Nephron progenitor cell (in vitro differentiated cells): ENCODE results near the gene ZNF367.

Experiments
- DNase-seq: peaks from one replicate; pipeline ENCODE4 v3.0.0; 2021
- H3K27ac Mint-ChIP-seq: 2 replicates; pipeline ENCODE4 v1.8.0; 2021; ENCODE audit warnings: mild to moderate bottlenecking, moderate library complexity, mixed read lengths
- H3K27me3 Mint-ChIP-seq: 2 replicates; pipeline ENCODE4 v1.8.0; 2021; ENCODE audit warnings: mild to moderate bottlenecking, low read depth, mixed read lengths; ENCODE audit not compliant: poor library complexity
- H3K36me3 Mint-ChIP-seq: 2 replicates; pipeline ENCODE4 v1.8.0; 2021; ENCODE audit warnings: low read depth, mixed read lengths
- H3K4me1 Mint-ChIP-seq: 2 replicates; pipeline ENCODE4 v1.8.0; 2021; ENCODE audit warnings: mixed read lengths
- H3K4me3 Mint-ChIP-seq: 2 replicates; pipeline ENCODE4 v1.8.0; 2021; ENCODE audit warnings: mild to moderate bottlenecking, moderate library complexity, mixed read lengths
- H3K9me3 Mint-ChIP-seq: 2 replicates; pipeline ENCODE4 v1.8.0; 2021; ENCODE audit warnings: mild to moderate bottlenecking, moderate library complexity, mixed read lengths
- CTCF ChIP-seq: fragments of 200-600 bp; sonication (generic); IDR thresholded peaks from 2 replicates; pipeline ENCODE4 v1.5.0; 2021; ENCODE audit warnings: antibody characterized with exemption

The ZNF367 gene

DNA sequence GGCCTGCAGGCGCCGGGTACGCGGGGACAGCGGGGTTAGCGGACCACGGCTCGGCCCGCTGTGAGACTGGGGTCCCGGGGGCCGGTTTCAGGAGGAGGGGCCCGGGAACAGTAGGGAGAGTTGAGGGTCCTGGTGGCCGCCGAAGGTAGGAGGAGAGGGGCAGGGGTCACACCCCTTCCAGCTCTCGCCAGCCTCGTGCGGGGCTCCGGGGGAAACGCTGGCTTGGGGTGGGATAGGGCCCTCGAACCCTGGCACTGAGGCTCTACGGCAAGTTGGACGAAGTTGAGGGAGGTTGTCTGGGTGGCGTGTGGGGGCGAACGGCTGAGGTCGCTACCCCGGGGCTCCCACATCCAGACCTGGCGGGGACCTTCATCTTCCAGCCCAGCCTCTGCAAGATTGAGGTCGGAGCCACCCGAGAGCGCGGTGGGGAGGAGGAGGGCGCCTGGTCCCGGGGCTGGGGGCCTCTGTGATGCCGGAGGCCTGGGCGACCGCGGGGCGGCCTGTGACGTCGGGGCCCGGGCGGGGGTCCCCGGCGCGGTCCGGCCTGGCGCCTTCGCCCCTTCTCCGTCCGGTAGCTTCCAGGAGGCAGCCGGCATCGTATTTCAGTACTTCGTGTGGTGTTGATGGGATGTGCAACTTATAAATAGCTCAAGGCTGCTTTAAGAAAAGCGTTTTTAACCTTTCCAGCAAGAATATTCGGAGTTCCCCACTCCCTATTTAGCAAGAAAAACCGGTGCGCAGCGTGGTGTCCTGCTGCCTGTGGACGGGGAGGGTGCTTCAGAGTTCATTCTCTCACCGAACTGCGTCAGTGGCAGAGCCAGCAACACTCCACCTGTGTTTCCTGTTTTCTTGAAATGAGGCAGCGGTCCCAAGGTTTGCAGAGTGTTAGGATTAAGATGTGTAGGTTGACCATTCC is 32.7 kb upstream of the ZNF367 start:
- TF ChIP-seq CTCF = no peak
- Mint-ChIP-seq H3K4me3 (peak overlapping the region; percentile 88), H3K27ac (no peak overlapping the region), H3K4me1 (peaks cover 30% of the 10 kb centered on the region), H3K36me3 (no peaks in the 10 kb centered on the region), H3K27me3 (peaks cover 25% of the 10 kb centered on the region), H3K9me3 (no peaks in the 10 kb centered on the region)
- DNase-seq = peak; percentile 52

GRCh38 chr9:96449845-96450612 is 31.9 kb upstream of the ZNF367 start, which contains the start of gene HABP4:
HABP4 (plus strand) TSS chr9:96450169; CDS start chr9:96450280, 111 bp downstream.
- TF ChIP-seq CTCF = no peak
- Mint-ChIP-seq H3K36me3 (no peaks in the 10 kb centered on the region), H3K27ac (no peak within 1 kb of the TSS), H3K4me3 (peak within 1 kb of the TSS; percentile 88), H3K9me3 (no peaks in the 10 kb centered on the region), H3K4me1 (peaks cover 30% of the 10 kb centered on the region), H3K27me3 (peaks cover 25% of the 10 kb centered on the region)
- DNase-seq = peak; percentile 98

- no peaks in the 10 kb centered on the region for H3K9me3 Mint-ChIP-seq
- no peak for DNase-seq
- no peak overlapping the region for H3K27ac Mint-ChIP-seq
- H3K4me3 Mint-ChIP-seq = peak overlapping the region; percentile 78
- no peaks in the 10 kb centered on the region for H3K36me3 Mint-ChIP-seq
- TF ChIP-seq CTCF = no peak
- peaks cover 30% of the 10 kb centered on the region for H3K4me1 Mint-ChIP-seq
- H3K27me3 Mint-ChIP-seq = peaks cover 25% of the 10 kb centered on the region
Measured at GRCh38 chr9:96449523-96449844, 31.3 kb upstream of the ZNF367 start.

DNA sequence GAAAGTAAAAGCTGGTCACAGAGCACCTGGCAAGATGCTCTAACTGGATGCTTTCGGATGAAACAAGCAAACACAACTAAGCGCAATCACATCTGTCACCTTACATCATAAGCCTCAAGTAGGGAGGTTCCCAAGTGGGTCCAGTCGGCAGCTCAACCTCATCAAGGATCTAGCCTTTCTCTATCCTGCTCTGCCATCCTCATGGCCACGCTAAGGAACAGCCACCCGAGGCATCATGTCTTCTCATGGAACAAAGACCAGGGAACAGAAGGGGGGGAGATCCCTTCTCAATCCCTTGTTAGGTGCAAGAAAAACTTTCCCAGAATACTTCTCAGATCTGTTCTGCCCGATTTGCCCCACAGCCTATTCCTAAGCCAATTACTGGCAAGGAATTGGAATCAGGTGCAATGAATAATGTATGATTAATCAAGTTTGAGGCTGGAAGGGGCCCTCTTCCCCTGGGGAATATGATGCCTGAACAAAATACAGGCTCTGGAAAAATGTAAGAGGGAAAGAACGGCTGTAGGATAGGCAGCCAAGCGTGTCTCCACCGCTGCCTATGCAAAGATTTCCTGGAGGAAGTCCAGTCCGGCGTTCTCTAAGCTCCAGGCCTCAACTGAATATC is 30.5 kb upstream of the ZNF367 start:
- H3K27ac Mint-ChIP-seq = no peak overlapping the region
- H3K9me3 Mint-ChIP-seq = no peaks in the 10 kb centered on the region
- H3K27me3 Mint-ChIP-seq = peaks cover 25% of the 10 kb centered on the region
- no peak for TF ChIP-seq CTCF
- peaks cover 27% of the 10 kb centered on the region for H3K4me1 Mint-ChIP-seq
- H3K4me3 Mint-ChIP-seq = peak overlapping the region; percentile 78
- no peaks in the 10 kb centered on the region for H3K36me3 Mint-ChIP-seq
- no peak for DNase-seq

- Mint-ChIP-seq H3K27ac (no peak overlapping the region), H3K36me3 (no peaks in the 10 kb centered on the region), H3K27me3 (peaks cover 25% of the 10 kb centered on the region), H3K9me3 (no peaks in the 10 kb centered on the region), H3K4me1 (peaks cover 22% of the 10 kb centered on the region), H3K4me3 (no peak overlapping the region)
- no peak for TF ChIP-seq CTCF
- no peak for DNase-seq
Measured at GRCh38 chr9:96447406-96447805, 29.2 kb upstream of the ZNF367 start.
